ENCODE results near the gene DNPH1. TPM values are rescaled to one million over a fixed set of nuclear protein-coding genes. Genes with fewer than 3 reads are reported as not detected.
A peak's percentile ranks its signal among the peaks of the same experiment; 100 is the strongest.

DNPH1 gene
- total and polyA plus RNA-seq, 12 donors, result 33.7 to 229 (median 121) TPM

DNA sequence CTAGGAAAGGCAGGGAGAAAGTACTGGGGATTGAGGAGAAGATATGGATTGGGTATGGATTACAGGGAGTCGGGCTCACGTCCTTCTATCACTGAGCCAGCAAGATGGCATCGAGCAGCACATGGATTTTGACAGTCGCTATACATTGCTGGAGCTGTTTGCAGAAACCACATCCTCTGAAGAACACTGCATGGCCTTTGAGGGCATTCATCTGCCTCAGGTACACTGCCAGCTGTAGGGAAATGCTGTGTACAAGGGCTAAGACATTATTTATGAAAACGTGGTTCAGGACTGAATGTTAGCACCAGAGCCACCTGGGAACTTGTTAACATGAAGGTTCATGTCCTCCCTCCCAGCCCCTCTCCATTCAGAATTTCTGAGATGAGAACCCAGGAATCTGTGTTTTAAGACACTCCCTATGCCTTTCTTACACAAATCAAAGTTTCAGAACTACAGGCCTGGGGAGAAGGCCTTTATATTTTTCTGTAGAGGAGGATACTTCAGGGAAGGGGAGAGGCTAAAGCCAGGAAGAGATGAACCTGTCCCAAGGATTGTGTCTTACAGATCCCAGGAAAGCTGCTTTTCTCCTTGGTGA is 43.8 kb downstream of the DNPH1 start:
- TF ChIP-seq, protein P1, sequence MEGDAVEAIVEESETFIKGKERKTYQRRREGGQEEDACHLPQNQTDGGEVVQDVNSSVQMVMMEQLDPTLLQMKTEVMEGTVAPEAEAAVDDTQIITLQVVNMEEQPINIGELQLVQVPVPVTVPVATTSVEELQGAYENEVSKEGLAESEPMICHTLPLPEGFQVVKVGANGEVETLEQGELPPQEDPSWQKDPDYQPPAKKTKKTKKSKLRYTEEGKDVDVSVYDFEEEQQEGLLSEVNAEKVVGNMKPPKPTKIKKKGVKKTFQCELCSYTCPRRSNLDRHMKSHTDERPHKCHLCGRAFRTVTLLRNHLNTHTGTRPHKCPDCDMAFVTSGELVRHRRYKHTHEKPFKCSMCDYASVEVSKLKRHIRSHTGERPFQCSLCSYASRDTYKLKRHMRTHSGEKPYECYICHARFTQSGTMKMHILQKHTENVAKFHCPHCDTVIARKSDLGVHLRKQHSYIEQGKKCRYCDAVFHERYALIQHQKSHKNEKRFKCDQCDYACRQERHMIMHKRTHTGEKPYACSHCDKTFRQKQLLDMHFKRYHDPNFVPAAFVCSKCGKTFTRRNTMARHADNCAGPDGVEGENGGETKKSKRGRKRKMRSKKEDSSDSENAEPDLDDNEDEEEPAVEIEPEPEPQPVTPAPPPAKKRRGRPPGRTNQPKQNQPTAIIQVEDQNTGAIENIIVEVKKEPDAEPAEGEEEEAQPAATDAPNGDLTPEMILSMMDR (IDR thresholded peaks at IDR 0.05), result no peak
- TF ChIP-seq POLR2A (IDR thresholded peaks at IDR 0.05), result no peak
- Histone ChIP-seq H3K27ac (no peak overlapping the region), H3K4me3 (no peak overlapping the region), H3K36me3 (replicated peaks in 1 of 2) (peaks cover 0 to 41% of the 10 kb centered on the region in 2 donors), H3K4me1 (replicated peaks in 1 of 2) (peaks cover 5 to 23% of the 10 kb centered on the region in 2 donors), H3K27me3 (no peaks in the 10 kb centered on the region), H3K9me3 (replicated peaks in 1 of 3) (no peaks in the 10 kb centered on the region)
- DNase-seq, result no peak
- intact Hi-C loops (cut with DNase I), result no loop called here
- 68 to 81% (median 77%) methylated on average over 5 of the region's 5 CpGs for WGBS, 4 donors

DNA sequence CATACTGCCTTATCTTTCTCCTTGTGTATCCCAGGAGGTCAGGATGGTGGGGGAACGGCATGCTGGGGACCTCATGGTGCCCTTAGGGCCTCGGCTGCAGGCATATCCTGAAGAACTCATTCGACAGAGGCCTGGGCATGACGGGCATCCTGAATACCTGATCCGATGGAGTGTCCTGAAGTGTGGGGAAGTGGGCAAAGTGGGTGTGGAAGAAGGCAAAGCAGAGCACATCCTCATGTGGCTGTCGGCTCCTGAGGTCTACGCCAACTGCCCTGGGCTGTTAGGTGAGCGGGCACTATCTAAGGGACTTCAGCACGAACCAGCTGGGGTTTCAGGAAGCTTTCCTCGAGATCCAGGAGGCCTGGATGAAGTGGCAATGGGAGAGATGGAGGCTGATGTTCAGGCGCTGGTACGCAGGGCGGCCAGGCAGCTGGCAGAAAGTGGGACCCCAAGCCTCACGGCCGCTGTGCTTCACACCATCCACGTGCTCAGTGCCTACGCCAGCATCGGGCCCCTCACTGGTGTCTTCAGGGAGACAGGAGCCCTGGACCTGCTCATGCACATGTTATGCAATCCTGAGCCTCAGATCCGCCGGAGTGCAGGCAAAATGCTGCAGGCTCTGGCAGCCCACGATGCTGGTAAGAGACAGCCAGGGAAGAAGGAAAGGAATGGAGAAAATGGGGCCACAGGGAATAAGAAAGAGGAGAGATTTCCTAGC is 44.9 kb downstream of the DNPH1 start:
- Histone ChIP-seq H3K4me3 (no peak overlapping the region), H3K4me1 (replicated peaks in 1 of 2) (peaks cover 5 to 23% of the 10 kb centered on the region in 2 donors), H3K27ac (no peak overlapping the region), H3K36me3 (replicated peaks in 1 of 2) (peaks cover 0 to 46% of the 10 kb centered on the region in 2 donors), H3K9me3 (replicated peaks in 1 of 3) (no peaks in the 10 kb centered on the region), H3K27me3 (no peaks in the 10 kb centered on the region)
- TF ChIP-seq POLR2A (IDR thresholded peaks at IDR 0.05), result no peak
- TF ChIP-seq, protein P1 (IDR thresholded peaks at IDR 0.05), result no peak
- WGBS, 4 donors, result 92 to 95% (median 92%) methylated on average over 13 to 21 of the region's 21 CpGs
- intact Hi-C loops (cut with DNase I), result no loop called here
- DNase-seq, result peak in 1 of 7 donors; percentile 14

DNA sequence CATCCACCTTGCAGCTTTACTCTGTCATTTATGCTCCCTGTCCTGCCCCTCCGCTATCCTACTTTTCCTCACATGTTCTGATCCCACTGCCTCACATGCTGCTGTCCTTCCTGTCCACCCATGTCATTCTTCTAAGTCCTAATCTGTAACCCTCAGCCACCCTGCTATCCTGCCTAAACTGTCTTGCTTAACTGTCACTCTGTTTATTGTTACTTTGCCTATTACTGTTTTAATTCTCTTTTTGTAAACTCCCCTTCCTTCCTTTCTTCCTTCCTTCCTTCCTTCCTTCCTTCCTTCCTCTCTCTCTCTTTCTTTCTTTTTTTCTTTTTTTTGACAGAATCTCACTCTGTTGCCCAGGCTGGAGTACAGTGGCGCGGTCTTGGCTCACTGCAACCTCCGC is 45.8 kb downstream of the DNPH1 start:
- intact Hi-C loops (cut with DNase I), result no loop called here
- TF ChIP-seq POLR2A (IDR thresholded peaks at IDR 0.05), result no peak
- TF ChIP-seq, protein P1 (IDR thresholded peaks at IDR 0.05), result no peak
- Histone ChIP-seq H3K9me3 (replicated peaks in 1 of 3) (no peaks in the 10 kb centered on the region), H3K4me3 (no peak overlapping the region), H3K36me3 (replicated peaks in 1 of 2) (peaks cover 0 to 55% of the 10 kb centered on the region in 2 donors), H3K27me3 (no peaks in the 10 kb centered on the region), H3K27ac (no peak overlapping the region), H3K4me1 (replicated peaks in 1 of 2) (peaks cover 5 to 23% of the 10 kb centered on the region in 2 donors)
- peak in 1 of 7 donors; percentile 8 for DNase-seq
- 94 to 99% (median 97%) methylated on average over 4 of the region's 4 CpGs for WGBS, 4 donors

DNA sequence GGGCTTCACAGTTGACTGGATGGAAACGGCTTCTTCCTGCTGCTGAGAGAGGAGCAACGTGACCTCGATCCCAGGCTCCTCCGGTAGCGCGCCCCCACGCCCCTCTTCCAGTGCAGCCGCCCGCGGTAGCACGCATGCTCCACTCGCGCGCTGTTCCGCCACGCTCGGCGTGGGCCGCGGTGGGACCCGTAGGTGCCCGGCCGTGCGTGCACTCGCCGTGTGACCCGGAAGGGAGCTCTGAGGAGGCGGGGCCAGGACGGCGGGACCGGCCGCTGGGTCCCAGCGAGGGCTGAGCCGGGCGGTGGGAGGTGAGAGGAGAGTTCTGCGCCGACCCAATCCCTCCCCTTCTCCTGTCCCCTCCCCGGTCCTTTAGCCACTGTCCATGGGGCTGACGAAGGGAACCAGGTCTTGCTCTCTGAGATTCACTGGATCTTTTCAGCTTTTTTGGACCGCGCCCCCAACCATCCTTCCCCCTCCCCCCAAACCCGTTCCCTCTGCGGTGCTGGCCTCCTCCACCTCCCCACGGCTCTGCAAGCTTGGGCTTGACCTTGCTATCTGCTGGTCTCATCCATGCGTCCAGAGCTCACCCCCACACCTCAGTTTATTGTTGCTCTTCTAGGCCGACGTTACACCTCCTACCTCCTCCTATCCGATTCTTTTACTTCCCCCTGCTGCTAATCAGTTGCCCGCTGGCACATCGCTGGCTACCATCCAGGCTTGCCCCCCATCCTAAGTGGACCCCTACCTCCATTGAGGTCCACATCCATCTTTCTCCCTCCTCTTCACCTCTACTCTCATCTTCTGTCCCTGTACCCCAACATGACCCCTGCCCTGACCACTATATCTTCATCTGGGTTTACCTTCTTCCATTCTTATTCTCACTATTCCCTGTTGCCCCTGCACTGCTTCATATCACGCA is 47.1 kb downstream of the DNPH1 start, which contains the start of gene CUL9:
CUL9 (plus strand) TSS at position 255 of the 919 bp plus-strand sequence. CDS start 2,115 bp downstream, outside the sequence.
- Histone ChIP-seq H3K27ac (peak within 1 kb of the TSS in 3 of 5 donors; percentile 67 to 78 (median 67)), H3K4me1 (replicated peaks in 1 of 2) (peaks cover 5 to 23% of the 10 kb centered on the region in 2 donors), H3K27me3 (no peaks in the 10 kb centered on the region), H3K36me3 (replicated peaks in 1 of 2) (peaks cover 0 to 55% of the 10 kb centered on the region in 2 donors), H3K9me3 (replicated peaks in 1 of 3) (no peaks in the 10 kb centered on the region), H3K4me3 (peak within 1 kb of the TSS in 3 of 4 donors; percentile 60 to 78 (median 78))
- intact Hi-C loops (cut with DNase I), result no loop called here
- TF ChIP-seq, protein P1 (IDR thresholded peaks at IDR 0.05), result no peak
- peak in 1 of 2 donors; percentile 49 for TF ChIP-seq POLR2A (IDR thresholded peaks at IDR 0.05)
- 0 to 1% (median 1%) methylated on average over 21 to 51 of the region's 51 CpGs for WGBS, 4 donors
- DNase-seq, result peak; percentile 82 to 90 (median 88)
